H9 (cell line): ENCODE data around the gene PDCD10. TPM values are rescaled to one million over a fixed set of nuclear protein-coding genes. Genes with fewer than 3 reads are reported as not detected.

ENCODE experiments used
- DNase-seq: peaks from one replicate; pipeline ENCODE4 v3.0.0-alpha.2; 2017
- H2AFZ ChIP-seq: one replicate; pipeline ENCODE4 v1.6.1; 2013; ENCODE audit warnings: mild to moderate bottlenecking, low read length, control low read depth, moderate library complexity
- H2AK5ac ChIP-seq: 2 replicates; pipeline ENCODE4 v1.6.1; 2013; ENCODE audit warnings: low read length, control low read depth, mixed read lengths; ENCODE audit not compliant: insufficient read length
- H2BK120ac ChIP-seq: one replicate; pipeline ENCODE4 v1.6.1; 2013; ENCODE audit warnings: low read depth, mild to moderate bottlenecking, low read length, control low read depth, inconsistent platforms; ENCODE audit not compliant: poor library complexity, severe bottlenecking
- H2BK12ac ChIP-seq: 2 replicates; pipeline ENCODE4 v1.6.1; 2013; ENCODE audit warnings: low read length, control low read depth, mixed read lengths, low read depth; ENCODE audit not compliant: insufficient read length
- H2BK15ac ChIP-seq: 2 replicates; pipeline ENCODE4 v1.6.1; 2013; ENCODE audit warnings: low read depth, low read length, control low read depth
- H2BK20ac ChIP-seq: one replicate; pipeline ENCODE4 v1.6.1; 2013; ENCODE audit warnings: low read depth, mild to moderate bottlenecking, low read length, control low read depth, inconsistent platforms; ENCODE audit not compliant: poor library complexity, severe bottlenecking
- H2BK5ac ChIP-seq: 2 replicates; pipeline ENCODE4 v1.6.1; 2013; ENCODE audit warnings: low read length, control low read depth, mixed read lengths; ENCODE audit not compliant: insufficient read length
- H3K14ac ChIP-seq: 2 replicates; pipeline ENCODE4 v1.6.1; 2013; ENCODE audit warnings: low read length, control low read depth; ENCODE audit not compliant: insufficient read depth
- H3K18ac ChIP-seq: 2 replicates; pipeline ENCODE4 v1.6.1; 2013; ENCODE audit warnings: low read depth, mild to moderate bottlenecking, mixed read lengths, low read length, control low read depth; ENCODE audit not compliant: insufficient read length
- H3K23ac ChIP-seq: 2 replicates; pipeline ENCODE4 v1.6.1; 2013; ENCODE audit warnings: low read length, control low read depth, mixed read lengths, low read depth; ENCODE audit not compliant: insufficient read length
- H3K23me2 ChIP-seq: 2 replicates; pipeline ENCODE4 v1.6.1; 2013; ENCODE audit warnings: low read depth, mild to moderate bottlenecking, mixed read lengths, low read length, control low read depth; ENCODE audit not compliant: insufficient read length, poor library complexity, severe bottlenecking
- H3K27ac ChIP-seq: 2 replicates; pipeline ENCODE4 v1.5.1; 2013; ENCODE audit warnings: low read length, control low read depth, mixed read lengths, low read depth; ENCODE audit not compliant: insufficient read length
- H3K27me3 ChIP-seq: 2 replicates; pipeline ENCODE4 v1.6.1; 2013; ENCODE audit warnings: low read length, control low read depth, inconsistent platforms; ENCODE audit not compliant: insufficient read depth
- H3K4ac ChIP-seq: 2 replicates; pipeline ENCODE4 v1.6.1; 2013; ENCODE audit warnings: low read depth, mild to moderate bottlenecking, control low read depth, inconsistent platforms, low read length, moderate library complexity
- H3K4me1 ChIP-seq: 2 replicates; pipeline ENCODE4 v1.6.1; 2013; ENCODE audit warnings: low read length, control low read depth, inconsistent platforms; ENCODE audit not compliant: insufficient read depth
- H3K4me2 ChIP-seq: 2 replicates; pipeline ENCODE4 v1.6.1; 2013; ENCODE audit warnings: low read length, control low read depth, mixed read lengths; ENCODE audit not compliant: insufficient read length, insufficient read depth
- H3K56ac ChIP-seq: 2 replicates; pipeline ENCODE4 v1.6.1; 2013; ENCODE audit warnings: low read depth, mild to moderate bottlenecking, mixed read lengths, low read length, control low read depth; ENCODE audit not compliant: insufficient read length
- H3K79me1 ChIP-seq: 2 replicates; pipeline ENCODE4 v1.6.1; 2013; ENCODE audit warnings: low read depth, mild to moderate bottlenecking, moderate library complexity, low read length, control low read depth, inconsistent platforms; ENCODE audit not compliant: insufficient read depth, poor library complexity, severe bottlenecking
- H3K79me2 ChIP-seq: 2 replicates; pipeline ENCODE4 v1.6.1; 2013; ENCODE audit warnings: low read length, control low read depth, inconsistent platforms; ENCODE audit not compliant: insufficient read depth
- H3K9ac ChIP-seq: 2 replicates; pipeline ENCODE4 v1.6.1; 2013; ENCODE audit warnings: low read length, control low read depth, mixed read lengths; ENCODE audit not compliant: insufficient read length; ENCODE audit errors: extremely low read depth
- H3K9me3 ChIP-seq: one replicate; pipeline ENCODE4 v1.6.1; 2013; ENCODE audit warnings: low read depth, low read length, inconsistent platforms; ENCODE audit not compliant: control insufficient read depth
- H3T11ph ChIP-seq: one replicate; pipeline ENCODE4 v1.6.1; 2013; ENCODE audit warnings: mild to moderate bottlenecking, low read length, control low read depth, inconsistent platforms
- H4K20me1 ChIP-seq: one replicate; pipeline ENCODE4 v1.6.1; 2013; ENCODE audit not compliant: control insufficient read depth, insufficient read length, insufficient read depth
- H4K5ac ChIP-seq: 2 replicates; pipeline ENCODE4 v1.6.1; 2013; ENCODE audit warnings: low read depth, mild to moderate bottlenecking, mixed read lengths, low read length, control low read depth; ENCODE audit not compliant: insufficient read length
- H4K8ac ChIP-seq: replicated peaks from 2 replicates; pipeline ENCODE4 v1.6.1; 2013; ENCODE audit warnings: low read length, control low read depth, mixed read lengths, low read depth; ENCODE audit not compliant: insufficient read length
- H4K91ac ChIP-seq: 2 replicates; pipeline ENCODE4 v1.6.1; 2013; ENCODE audit warnings: low read depth, mild to moderate bottlenecking, moderate library complexity, mixed read lengths, low read length, control low read depth; ENCODE audit not compliant: insufficient read length
- H3K27ac Mint-ChIP-seq, 3 experiments: 2 replicates in 2 of 3; 3 replicates in 1 of 3; pipeline ENCODE4 v1.8.0; 2020 to 2021; ENCODE audit warnings: mixed read lengths in 3 of 3, mild to moderate bottlenecking in 1 of 3, moderate library complexity in 1 of 3
- H3K27me3 Mint-ChIP-seq: 2 replicates; pipeline ENCODE4 v1.8.0; 2021; ENCODE audit warnings: low read depth, mild to moderate bottlenecking, moderate library complexity, mixed read lengths
- H3K36me3 Mint-ChIP-seq, 3 experiments: 2 replicates in 2 of 3; 3 replicates in 1 of 3; pipeline ENCODE4 v1.8.0; 2020 to 2021; ENCODE audit warnings: low read depth in 3 of 3, mixed read lengths in 3 of 3; ENCODE audit not compliant: insufficient read depth in 1 of 3
- H3K4me1 Mint-ChIP-seq, 2 experiments: 2 replicates each; pipeline ENCODE4 v1.8.0; 2020; ENCODE audit warnings: mixed read lengths in 2 of 2
- H3K4me3 Mint-ChIP-seq, 2 experiments: 2 replicates in 1 of 2; 3 replicates in 1 of 2; pipeline ENCODE4 v1.8.0; 2020 to 2021; ENCODE audit warnings: mild to moderate bottlenecking in 2 of 2, mixed read lengths in 2 of 2, moderate library complexity in 1 of 2
- H3K9me3 Mint-ChIP-seq, 2 experiments: 2 replicates in 1 of 2; 3 replicates in 1 of 2; pipeline ENCODE4 v1.8.0; 2020; ENCODE audit warnings: mild to moderate bottlenecking in 2 of 2, mixed read lengths in 2 of 2, moderate library complexity in 1 of 2
- WGBS: extraction: QIAGEN DNeasy Blood & Tissue Kit; methylation state at CpG from one replicate; pipeline ENCODE4 v1.1.7; 2013; ENCODE audit warnings: missing lambda C conversion rate, low lambda C conversion rate, mixed read lengths; ENCODE audit not compliant: insufficient read length; ENCODE audit errors: extremely low coverage; 5-methylcytosine and 5-hydroxymethylcytosine counted together
- total RNA-seq: library from RNA; stranded (reverse); gene quantifications from 2 replicates; pipeline ENCODE4 v1.2.1, GENCODE V29; 2021
- TF ChIP-seq, protein P1 (sequence below): fragments of 200-600 bp; sonication (generic); conservative IDR thresholded peaks from 3 replicates; pipeline ENCODE4 v1.8.0; 2021; ENCODE audit warnings: antibody characterized with exemption, mild to moderate bottlenecking

Gene PDCD10
- total RNA-seq, 1 experiment from 2014 or later, result 64.3 TPM

DNA sequence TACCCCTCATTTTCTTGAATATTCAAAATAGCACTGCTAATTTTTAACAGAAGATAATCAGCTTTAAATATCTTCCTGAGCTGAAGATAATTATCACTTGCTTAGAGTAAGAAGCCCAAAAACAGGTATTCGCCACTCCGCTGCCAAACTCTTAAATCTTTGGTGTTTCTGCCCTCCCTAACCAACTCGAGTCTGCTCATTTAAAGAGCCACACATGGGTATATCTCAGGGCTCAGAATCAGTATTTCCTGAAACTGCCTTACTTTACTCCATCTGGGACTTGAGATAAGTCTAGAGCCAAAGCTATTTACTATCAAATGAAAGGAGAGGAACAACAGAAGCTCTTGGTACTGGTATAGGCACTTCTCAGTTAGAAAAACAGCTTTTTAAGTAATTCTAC, 10.8 kb downstream of the PDCD10 start:
- Histone ChIP-seq H3K4ac (no peak overlapping the region), H3K79me1 (peaks cover 3% of the 10 kb centered on the region), H3K23me2 (no peaks in the 10 kb centered on the region), H3K27ac (no peak overlapping the region), H2BK20ac (no peak overlapping the region), H2AK5ac (no peak overlapping the region), H3K56ac (no peak overlapping the region), H3K23ac (no peak overlapping the region), H3K9ac (no peak overlapping the region), H2BK15ac (no peak overlapping the region), H3K79me2 (peaks cover 29% of the 10 kb centered on the region; the same call in 1 of the 2 replicates), H2AFZ (no peak overlapping the region), H3K27me3 (no peaks in the 10 kb centered on the region), H4K5ac (no peak overlapping the region), H3K18ac (no peak overlapping the region), H2BK5ac (no peak overlapping the region), H2BK12ac (no peak overlapping the region), H3K9me3 (no peaks in the 10 kb centered on the region), H4K91ac (no peak overlapping the region), H3T11ph (no peak overlapping the region), H4K20me1 (no peaks in the 10 kb centered on the region), H4K8ac (no peak overlapping the region), H3K14ac (no peak overlapping the region), H3K4me1 (no peaks in the 10 kb centered on the region; the same call in 1 of the 2 replicates), H3K4me2 (no peak overlapping the region), H2BK120ac (no peak overlapping the region)
- no CpG with 5 or more reads among the region's 3 CpGs for WGBS
- no peaks in the 10 kb centered on the region for H3K27me3 Mint-ChIP-seq
- no peak overlapping the region for H3K4me3 Mint-ChIP-seq
- peak overlapping the region in 1 of 3 experiments; percentile 78; a peak in 2 of 7 replicates for H3K27ac Mint-ChIP-seq
- TF ChIP-seq, protein P1, sequence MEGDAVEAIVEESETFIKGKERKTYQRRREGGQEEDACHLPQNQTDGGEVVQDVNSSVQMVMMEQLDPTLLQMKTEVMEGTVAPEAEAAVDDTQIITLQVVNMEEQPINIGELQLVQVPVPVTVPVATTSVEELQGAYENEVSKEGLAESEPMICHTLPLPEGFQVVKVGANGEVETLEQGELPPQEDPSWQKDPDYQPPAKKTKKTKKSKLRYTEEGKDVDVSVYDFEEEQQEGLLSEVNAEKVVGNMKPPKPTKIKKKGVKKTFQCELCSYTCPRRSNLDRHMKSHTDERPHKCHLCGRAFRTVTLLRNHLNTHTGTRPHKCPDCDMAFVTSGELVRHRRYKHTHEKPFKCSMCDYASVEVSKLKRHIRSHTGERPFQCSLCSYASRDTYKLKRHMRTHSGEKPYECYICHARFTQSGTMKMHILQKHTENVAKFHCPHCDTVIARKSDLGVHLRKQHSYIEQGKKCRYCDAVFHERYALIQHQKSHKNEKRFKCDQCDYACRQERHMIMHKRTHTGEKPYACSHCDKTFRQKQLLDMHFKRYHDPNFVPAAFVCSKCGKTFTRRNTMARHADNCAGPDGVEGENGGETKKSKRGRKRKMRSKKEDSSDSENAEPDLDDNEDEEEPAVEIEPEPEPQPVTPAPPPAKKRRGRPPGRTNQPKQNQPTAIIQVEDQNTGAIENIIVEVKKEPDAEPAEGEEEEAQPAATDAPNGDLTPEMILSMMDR, result no peak
- peaks cover 52 to 60% of the 10 kb centered on the region in 2 experiments for H3K4me1 Mint-ChIP-seq
- peaks cover 5 to 8% of the 10 kb centered on the region in 2 experiments; a peak in 4 of 5 replicates for H3K9me3 Mint-ChIP-seq
- peaks cover 14 to 37% (median 30%) of the 10 kb centered on the region in 3 experiments for H3K36me3 Mint-ChIP-seq
- no peak for DNase-seq
